Muscle of leg (tissue), 9 donors: ENCODE data around the gene ZC3H12D. TPM values are rescaled to one million over a fixed set of nuclear protein-coding genes. Genes with fewer than 3 reads are reported as not detected.

Experiments
- polyA plus RNA-seq, 8 donors: library from polyadenylated mRNA; unstranded; fragments of 120-200 nt; gene quantifications; one replicate each; pipeline versions ENCODE4 v1.2.1 to v1.2.3, GENCODE V29; 2013; ENCODE audit warnings: inconsistent platforms in 1 of 8, low replicate concordance in 1 of 8; ENCODE audit not compliant: insufficient read length in 8 of 8, insufficient read depth in 1 of 8
- total RNA-seq: library from RNA; stranded (reverse); fragments of 120-200 nt; gene quantifications from one replicate; pipeline ENCODE4 v1.2.4, GENCODE V29; 2013

ZC3H12D gene
- total and polyA plus RNA-seq, 9 donors, result 0.11 to 0.75 (median 0.24) TPM

Other genes with a start within 250 kb of the ZC3H12D start
- 31.2 TPM for gene TAB2, start 167.3 kb downstream of the ZC3H12D start, total RNA-seq
- 10 to 100 TPM; 45.0 to 67.6 (median 56.0) TPM for gene TAB2, start 167.3 kb downstream of the ZC3H12D start, polyA plus RNA-seq
- 2.2 TPM for gene SUMO4, start 84.8 kb downstream of the ZC3H12D start, total RNA-seq
- gene SUMO4, start 84.8 kb downstream of the ZC3H12D start, polyA plus RNA-seq, result under 1 TPM; 0.19 to 0.43 (median 0.29) TPM
- 36.2 TPM for gene PPIL4, start 61.0 kb upstream of the ZC3H12D start, total RNA-seq
- 10 to 100 TPM; 26.8 to 37.9 (median 29.8) TPM for gene PPIL4, start 61.0 kb upstream of the ZC3H12D start, polyA plus RNA-seq
- 43.5 TPM for gene GINM1, start 81.4 kb upstream of the ZC3H12D start, total RNA-seq
- 10 to 100 TPM; 34.5 to 60.9 (median 47.1) TPM for gene GINM1, start 81.4 kb upstream of the ZC3H12D start, polyA plus RNA-seq
- 24.1 TPM for gene KATNA1, start 163.7 kb upstream of the ZC3H12D start, total RNA-seq
- 10 to 100 TPM; 19.1 to 24.7 (median 21.9) TPM for gene KATNA1, start 163.7 kb upstream of the ZC3H12D start, polyA plus RNA-seq
- gene LATS1, start 233.1 kb upstream of the ZC3H12D start, total RNA-seq, result 21.8 TPM
- 10 to 100 TPM; 11.6 to 21.8 (median 16.7) TPM for gene LATS1, start 233.1 kb upstream of the ZC3H12D start, polyA plus RNA-seq